Measurements from ENCODE around the gene PIAS3.
A peak's percentile ranks its signal among the peaks of the same experiment; 100 is the strongest.
"Not testable (repeated sequence)": the region's sequence is repeated elsewhere in the genome, so short reads cannot be mapped to it uniquely, and the experiment has no call there.

The PIAS3 gene

GRCh38 chr1:145826030-145826429 lies 32.9 kb downstream of the PIAS3 start:
- DNase-seq (ENCODE audit: low read depth in 1 of 2, low spot score in 1 of 2), result no peak

GRCh38 chr1:145824499-145824842 lies 34.4 kb downstream of the PIAS3 start:
- no peak for DNase-seq (ENCODE audit: low read depth in 1 of 2, low spot score in 1 of 2)

GRCh38 chr1:145823565-145824498 lies 35.0 kb downstream of the PIAS3 start, which contains the start of the genes POLR3C and RNF115:
Gene POLR3C (plus strand): TSS chr1:145824200. CDS start chr1:145825777, 1,577 bp downstream.
Gene RNF115 (minus strand): TSS chr1:145824095. CDS start chr1:145823873, 222 bp downstream.
- peak; percentile 74 to 77 for DNase-seq (ENCODE audit: low read depth in 1 of 2, low spot score in 1 of 2)

- DNase-seq (ENCODE audit: low read depth in 1 of 2, low spot score in 1 of 2), result not testable (repeated sequence)
Observed at GRCh38 chr1:145822779-145823331, 36.0 kb downstream of the PIAS3 start.

- DNase-seq (ENCODE audit: low read depth in 1 of 2, low spot score in 1 of 2), result not testable (repeated sequence)
Observed at GRCh38 chr1:145818095-145818494, 40.8 kb downstream of the PIAS3 start.

- not testable (repeated sequence) for DNase-seq (ENCODE audit: low read depth in 1 of 2, low spot score in 1 of 2)
Observed at GRCh38 chr1:145812977-145813810, 45.7 kb downstream of the PIAS3 start.

- no peak for DNase-seq (ENCODE audit: low read depth in 1 of 2, low spot score in 1 of 2)
Observed at GRCh38 chr1:145806844-145807243, 52.0 kb downstream of the PIAS3 start.

- no peak for DNase-seq (ENCODE audit: low read depth in 1 of 2, low spot score in 1 of 2)
Observed at GRCh38 chr1:145806408-145806807, 52.5 kb downstream of the PIAS3 start.

GRCh38 chr1:145805057-145805456 lies 53.8 kb downstream of the PIAS3 start:
- DNase-seq (ENCODE audit: low read depth in 1 of 2, low spot score in 1 of 2), result no peak

GRCh38 chr1:145804235-145805045 lies 54.4 kb downstream of the PIAS3 start:
- no peak for DNase-seq (ENCODE audit: low read depth in 1 of 2, low spot score in 1 of 2)

GRCh38 chr1:145799806-145800205 lies 59.1 kb downstream of the PIAS3 start:
- DNase-seq (ENCODE audit: low read depth in 1 of 2, low spot score in 1 of 2), result no peak
